Uterus (tissue), 4 donors: Measurements from ENCODE around the gene IFIT1B. TPM values are rescaled to one million over a fixed set of nuclear protein-coding genes. Genes with fewer than 3 reads are reported as not detected.
"Not testable (repeated sequence)": the region's sequence is repeated elsewhere in the genome, so short reads cannot be mapped to it uniquely, and the experiment has no call there.

ENCODE experiments used
- DNase-seq, 2 donors: peaks; one replicate each; pipeline ENCODE4 v3.0.0-alpha.2; 2019 to 2020
- H3K27ac ChIP-seq, 2 donors: fragments of 200-600 bp; sonication (generic); 1 replicate in 1 of 2; 2 replicates in 1 of 2; pipeline ENCODE4 v1.5.1; 2016 to 2018
- H3K27me3 ChIP-seq, 2 donors: fragments of 200-600 bp; sonication (generic); one replicate each; pipeline ENCODE4 v1.5.1; 2018 to 2019; ENCODE audit warnings: control low read depth in 1 of 2
- H3K36me3 ChIP-seq, 2 donors: fragments of 200-600 bp; sonication (generic); one replicate each; pipeline ENCODE4 v1.5.1; 2019; ENCODE audit warnings: control low read depth in 1 of 2
- H3K4me1 ChIP-seq, 2 donors: fragments of 200-600 bp; sonication (generic); one replicate each; pipeline ENCODE4 v1.5.1; 2018 to 2019; ENCODE audit warnings: control low read depth in 1 of 2
- H3K4me3 ChIP-seq, 2 donors: fragments of 200-600 bp; sonication (generic); 1 replicate in 1 of 2; 2 replicates in 1 of 2; pipeline ENCODE4 v1.5.1; 2018 to 2019; ENCODE audit warnings: mild to moderate bottlenecking in 1 of 2
- H3K9me3 ChIP-seq, 2 donors: fragments of 200-600 bp; sonication (generic); one replicate each; pipeline ENCODE4 v1.5.1; 2019; ENCODE audit warnings: control low read depth in 1 of 2
- POLR2A ChIP-seq, 2 donors: fragments of 450-650 bp; IDR thresholded peaks; one replicate each; pipeline ENCODE4 v1.6.1; 2016; ENCODE audit warnings: antibody characterized with exemption in 2 of 2, mild to moderate bottlenecking in 1 of 2, moderate library complexity in 1 of 2
- intact Hi-C: fragments of 100-400 bp; cut with DNase I; formaldehyde crosslinking; loops from one replicate; pipeline ENCODE4 v1.15.1; 2023; ENCODE audit warnings: low total_unique reads
- total RNA-seq, 4 donors: library from RNA; depleted of rRNA in 3 of 4; stranded (reverse); fragments of >200 nt in 3 of 4; gene quantifications; one replicate each; pipeline versions ENCODE4 v1.1.0 to v1.2.4, GENCODE V29; 2014 to 2023
- TF ChIP-seq, protein P1 (sequence below), 4 experiments: fragments of 200-600 bp in 2 of 4; fragments of 450-650 bp in 2 of 4; sonication (generic) in 2 of 4; IDR thresholded peaks; one replicate each; pipeline ENCODE4 v1.5.1; 2016 to 2019; ENCODE audit warnings: antibody characterized with exemption in 4 of 4, mild to moderate bottlenecking in 2 of 4, moderate library complexity in 1 of 4
- donor health status: DM: yes; HTN: yes; CAD: no.

The IFIT1B gene, protein sequence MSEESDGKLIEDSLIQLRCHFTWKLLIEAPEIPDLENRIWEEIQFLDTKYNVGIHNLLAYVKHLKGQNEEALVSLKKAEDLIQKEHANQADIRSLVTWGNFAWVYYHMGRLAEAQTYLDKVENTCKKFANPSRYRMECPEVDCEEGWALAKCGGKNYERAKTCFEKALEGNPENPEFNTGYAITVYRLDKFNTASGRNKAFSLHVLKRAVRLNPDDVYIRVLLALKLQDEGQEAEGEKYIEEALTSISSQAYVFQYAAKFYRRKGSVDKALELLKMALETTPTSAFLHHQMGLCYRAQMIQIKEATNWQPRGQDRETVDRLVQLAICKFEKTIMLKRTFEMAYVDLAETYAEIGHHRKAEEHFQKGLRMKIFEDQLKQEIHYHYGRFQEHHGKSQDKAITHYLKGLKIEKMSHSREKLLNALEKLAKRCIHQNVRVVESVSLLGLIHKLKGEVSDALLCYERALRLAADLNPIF
- 1 to 10 TPM in 1 of 4 donors, not detected in 3; 1.1 TPM for total RNA-seq

DNA sequence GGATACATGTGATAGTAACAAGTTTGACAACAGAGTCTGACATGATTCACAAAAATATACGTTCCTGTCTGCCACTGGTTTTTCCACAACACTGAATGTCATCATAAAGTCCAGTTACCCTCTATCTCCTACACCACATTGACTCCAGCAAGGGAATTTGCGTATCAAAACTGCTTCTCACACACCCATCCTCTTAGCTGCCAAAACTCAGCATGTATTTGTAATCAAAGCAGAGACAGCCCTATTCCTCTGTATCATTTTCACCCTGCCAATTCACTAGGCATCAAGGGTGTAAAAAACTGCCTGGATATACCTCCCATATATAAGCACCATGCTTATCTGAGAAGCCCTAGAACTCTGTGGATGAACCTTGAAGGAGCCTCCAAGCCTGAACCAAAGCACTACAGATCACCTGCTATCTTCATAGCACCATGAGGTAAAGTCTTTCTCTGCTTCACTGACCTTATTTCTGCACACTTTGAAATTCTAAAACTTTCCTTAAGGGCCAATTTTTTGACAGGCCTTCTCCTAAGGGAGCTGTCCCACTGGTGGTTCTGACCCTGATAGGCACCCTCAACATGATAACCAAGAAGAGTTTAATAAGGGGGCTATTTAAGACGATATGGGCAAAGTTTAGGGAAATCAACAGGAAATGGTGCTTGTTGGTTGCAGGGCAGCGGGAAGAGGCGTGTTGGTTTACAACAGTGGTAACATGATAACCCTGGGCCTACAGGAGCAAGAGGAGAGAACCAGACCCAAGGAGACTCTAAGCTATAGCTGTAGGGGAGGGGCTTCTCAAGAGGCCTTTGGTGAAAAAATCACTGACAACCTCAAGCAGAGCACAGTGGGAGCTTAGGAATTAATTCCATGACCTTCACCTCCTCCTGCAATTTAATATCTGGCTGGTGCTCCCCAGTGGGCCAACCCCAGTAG lies at the start of gene IFIT1B:
Gene IFIT1B (plus strand): TSS at position 352 of the 933 bp plus-strand sequence. CDS start 80 bp downstream, at position 432.
- Histone ChIP-seq H3K9me3 (no peaks in the 10 kb centered on the region), H3K36me3 (no peaks in the 10 kb centered on the region), H3K27me3 (no peaks in the 10 kb centered on the region), H3K27ac (no peak within 1 kb of the TSS), H3K4me1 (peaks cover 0 to 8% of the 10 kb centered on the region in 2 donors), H3K4me3 (no peak within 1 kb of the TSS)
- intact Hi-C loops, result no loop called here
- no peak for DNase-seq
- no peak for TF ChIP-seq POLR2A (IDR thresholded peaks at IDR 0.05)
- TF ChIP-seq, protein P1, sequence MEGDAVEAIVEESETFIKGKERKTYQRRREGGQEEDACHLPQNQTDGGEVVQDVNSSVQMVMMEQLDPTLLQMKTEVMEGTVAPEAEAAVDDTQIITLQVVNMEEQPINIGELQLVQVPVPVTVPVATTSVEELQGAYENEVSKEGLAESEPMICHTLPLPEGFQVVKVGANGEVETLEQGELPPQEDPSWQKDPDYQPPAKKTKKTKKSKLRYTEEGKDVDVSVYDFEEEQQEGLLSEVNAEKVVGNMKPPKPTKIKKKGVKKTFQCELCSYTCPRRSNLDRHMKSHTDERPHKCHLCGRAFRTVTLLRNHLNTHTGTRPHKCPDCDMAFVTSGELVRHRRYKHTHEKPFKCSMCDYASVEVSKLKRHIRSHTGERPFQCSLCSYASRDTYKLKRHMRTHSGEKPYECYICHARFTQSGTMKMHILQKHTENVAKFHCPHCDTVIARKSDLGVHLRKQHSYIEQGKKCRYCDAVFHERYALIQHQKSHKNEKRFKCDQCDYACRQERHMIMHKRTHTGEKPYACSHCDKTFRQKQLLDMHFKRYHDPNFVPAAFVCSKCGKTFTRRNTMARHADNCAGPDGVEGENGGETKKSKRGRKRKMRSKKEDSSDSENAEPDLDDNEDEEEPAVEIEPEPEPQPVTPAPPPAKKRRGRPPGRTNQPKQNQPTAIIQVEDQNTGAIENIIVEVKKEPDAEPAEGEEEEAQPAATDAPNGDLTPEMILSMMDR (IDR thresholded peaks at IDR 0.05), result no peak

DNA sequence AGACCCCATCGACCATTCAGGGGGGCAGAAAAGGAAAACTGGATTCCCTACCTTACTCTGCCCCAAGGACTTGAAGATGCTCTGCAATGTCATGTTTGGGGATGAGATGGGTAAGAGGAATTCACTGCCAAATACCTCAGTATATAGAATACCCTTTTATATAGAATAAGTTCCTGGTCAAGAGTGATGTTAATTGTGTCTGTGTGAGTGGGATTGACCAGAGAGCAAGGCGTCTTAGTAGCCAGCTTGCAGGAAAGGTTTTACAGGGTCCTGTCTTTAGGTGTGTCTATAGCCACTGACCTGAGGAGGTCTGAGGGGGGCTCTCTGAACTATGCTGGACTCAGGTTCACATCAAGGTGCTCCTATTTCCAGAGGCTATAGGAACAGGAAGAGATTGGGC lies 48.7 kb upstream of the IFIT1B start:
- no peak for TF ChIP-seq POLR2A (IDR thresholded peaks at IDR 0.05)
- TF ChIP-seq, protein P1 (IDR thresholded peaks at IDR 0.05), result no peak
- intact Hi-C loops, result no loop called here

DNA sequence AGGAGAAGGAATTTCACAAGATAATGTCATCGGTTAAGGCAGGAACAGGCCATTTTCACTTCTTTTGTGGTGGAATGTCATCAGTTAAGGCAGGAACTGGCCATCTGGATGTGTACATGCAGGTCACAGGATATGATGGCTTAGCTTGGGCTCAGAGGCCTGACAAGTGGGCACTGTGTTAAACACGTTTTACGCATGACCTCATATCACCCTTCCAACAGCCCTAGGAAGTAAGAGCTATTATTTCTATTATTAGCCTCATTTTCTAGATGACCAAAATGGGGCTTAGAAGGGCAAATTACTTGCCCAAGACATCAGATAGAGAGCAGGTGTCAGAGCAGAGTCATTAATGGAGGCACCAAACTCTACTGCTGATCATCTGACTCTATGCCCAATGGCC lies 47.8 kb upstream of the IFIT1B start:
- intact Hi-C loops, H3K36me3 ChIP-seq, H3K9me3 ChIP-seq, DNase-seq, H3K4me3 ChIP-seq, H3K4me1 ChIP-seq, H3K27me3 ChIP-seq: not testable (repeated sequence)
- H3K27ac ChIP-seq, result peak overlapping the region in 1 of 2 donors; percentile 94

More for the DNA sequence above, 48.7 kb upstream of the IFIT1B start:
- H3K4me1 ChIP-seq, result peaks cover 6 to 8% of the 10 kb centered on the region in 2 donors
- H3K9me3 ChIP-seq, result no peaks in the 10 kb centered on the region
- peak overlapping the region; percentile 86 to 94 for H3K27ac ChIP-seq
- H3K4me3 ChIP-seq, result no peak overlapping the region
- H3K27me3 ChIP-seq, result no peaks in the 10 kb centered on the region
- H3K36me3 ChIP-seq, result no peaks in the 10 kb centered on the region
- no peak for DNase-seq

DNA sequence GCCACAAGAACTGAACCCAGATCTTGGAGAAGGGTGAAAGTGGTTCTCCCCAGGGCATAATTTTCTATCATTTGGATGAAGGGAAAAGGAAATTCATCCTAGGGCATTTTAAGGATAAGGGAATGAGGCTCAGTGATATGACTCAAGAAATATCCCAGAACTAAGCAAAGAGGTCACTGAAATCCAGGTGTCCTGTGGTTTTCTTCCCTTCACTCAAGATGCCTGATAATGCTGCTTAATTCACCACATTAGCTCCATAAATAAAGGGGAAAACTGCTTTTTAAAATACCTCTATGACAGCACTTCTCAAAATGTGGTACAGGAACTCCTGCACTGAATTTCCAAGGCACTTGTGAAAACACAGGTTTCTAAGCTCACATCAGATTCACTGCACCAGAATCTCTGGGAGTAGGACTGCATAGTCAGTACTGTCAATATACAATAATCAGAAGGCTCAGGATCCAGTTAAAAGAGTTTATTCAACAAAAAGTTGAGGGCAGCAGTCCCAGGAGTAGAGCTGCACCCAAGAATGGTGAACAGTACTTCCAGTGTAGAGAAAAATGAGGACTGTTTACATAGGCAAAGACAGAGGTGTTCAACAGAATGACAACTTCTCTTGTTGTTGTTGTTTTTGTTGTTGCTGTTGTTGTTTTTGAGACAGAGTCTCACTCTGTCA lies 47.2 kb upstream of the IFIT1B start:
- TF ChIP-seq, protein P1 (IDR thresholded peaks at IDR 0.05), result no peak
- no peak for TF ChIP-seq POLR2A (IDR thresholded peaks at IDR 0.05)
- intact Hi-C loops, result no loop called here
- peak overlapping the region; percentile 7 to 94 for H3K27ac ChIP-seq
- no peaks in the 10 kb centered on the region for H3K36me3 ChIP-seq
- H3K27me3 ChIP-seq, result no peaks in the 10 kb centered on the region
- peaks cover 6 to 8% of the 10 kb centered on the region in 2 donors for H3K4me1 ChIP-seq
- DNase-seq, result no peak
- H3K4me3 ChIP-seq, result no peak overlapping the region
- no peaks in the 10 kb centered on the region for H3K9me3 ChIP-seq

DNA sequence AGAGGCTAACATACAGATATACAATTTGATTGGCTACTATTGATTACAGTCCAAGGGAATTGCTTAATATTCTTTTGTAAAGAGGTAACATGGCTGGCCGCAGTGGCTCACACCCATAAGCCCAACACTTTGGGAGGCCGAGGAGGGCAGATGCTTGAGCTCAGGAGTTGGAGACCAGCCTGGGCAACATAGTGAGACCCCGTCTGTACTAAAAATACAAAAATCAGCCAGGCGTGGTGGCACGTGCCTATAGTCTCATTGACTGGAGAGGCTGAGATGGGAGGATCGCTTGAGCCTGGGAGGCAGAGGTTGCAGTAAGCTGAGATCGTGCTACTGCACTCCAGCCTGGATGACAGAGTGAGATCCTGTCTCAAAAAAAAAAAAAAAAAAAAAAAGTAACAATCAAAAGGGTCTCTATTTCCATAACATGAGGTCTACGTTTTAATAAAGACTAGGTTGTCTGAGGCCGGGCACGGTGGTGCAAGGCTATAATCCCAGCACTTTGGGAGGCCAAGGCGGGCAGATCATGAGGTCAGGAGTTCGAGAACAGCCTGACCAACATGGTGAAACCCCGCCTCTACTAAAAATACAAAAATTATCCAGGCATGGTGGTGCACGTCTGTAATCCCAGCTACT lies 46.3 kb upstream of the IFIT1B start:
- peak overlapping the region; percentile 81 to 94 for H3K27ac ChIP-seq

More for the DNA sequence above, 46.3 kb upstream of the IFIT1B start:
- H3K27me3 ChIP-seq, H3K36me3 ChIP-seq, H3K4me1 ChIP-seq, H3K9me3 ChIP-seq, DNase-seq, intact Hi-C loops: not testable (repeated sequence)
- peak overlapping the region in 1 of 2 donors; percentile 33 for H3K4me3 ChIP-seq
